HG03565 (cell line): Measurements from ENCODE around the gene CNIH3.

ENCODE experiments used
- ATAC-seq: cut with Tn5 transposase; IDR thresholded peaks from one replicate; pipeline ENCODE4 v1.9.1; 2021; ENCODE audit warnings: mild to moderate bottlenecking, moderate library complexity; ENCODE audit not compliant: unreplicated experiment

CNIH3 gene

DNA sequence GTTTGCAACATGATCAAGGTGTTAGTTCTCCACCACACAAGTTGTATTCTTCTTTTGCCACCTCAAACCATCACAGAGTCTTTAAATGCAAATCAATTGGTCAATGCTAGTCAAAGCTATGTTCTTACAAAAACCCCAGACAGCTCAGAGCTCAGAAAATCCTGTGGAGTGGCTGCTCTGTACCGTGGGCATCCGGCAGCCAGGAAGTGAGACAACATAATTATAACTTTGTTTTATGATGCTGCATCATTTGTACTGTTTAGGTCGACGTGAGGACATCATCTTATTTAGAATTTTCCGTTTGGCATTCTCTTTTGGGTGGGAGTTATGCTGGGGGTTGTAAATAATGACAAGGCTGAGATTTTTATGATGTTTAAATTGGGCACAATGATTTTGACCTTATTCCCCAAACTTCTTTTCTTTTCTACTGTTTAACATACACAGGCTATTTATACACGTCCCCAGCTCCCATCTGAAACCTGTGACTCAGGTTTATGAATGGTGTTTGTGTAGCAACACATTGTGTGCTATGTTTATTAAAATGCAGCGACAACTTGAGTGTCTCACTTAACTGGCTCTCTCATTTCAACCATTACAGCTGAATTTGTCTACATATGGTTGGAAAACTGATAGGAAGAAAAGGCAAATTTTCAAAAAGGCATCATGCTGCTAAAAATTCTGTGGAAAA lies 124.0 kb downstream of the CNIH3 start:
- ATAC-seq: peak; percentile 76

DNA sequence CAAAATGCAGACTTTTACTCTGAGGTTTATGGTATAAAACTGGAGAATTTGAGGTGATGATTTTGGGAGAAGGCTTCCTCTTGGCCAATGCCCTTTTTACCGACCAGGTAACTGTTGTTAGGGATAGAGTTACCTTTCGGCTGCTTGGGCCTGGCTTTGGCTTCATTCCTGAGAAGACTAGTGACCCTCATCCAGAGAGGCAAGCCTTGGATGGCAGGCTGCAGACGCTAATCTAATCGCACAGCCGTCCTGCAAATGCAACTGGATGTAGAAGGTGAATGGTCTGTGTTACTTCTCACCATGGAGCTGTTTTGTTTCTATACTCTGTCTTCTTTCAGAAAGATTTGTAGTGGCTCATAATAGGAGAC lies 124.6 kb downstream of the CNIH3 start:
- ATAC-seq: no peak

DNA sequence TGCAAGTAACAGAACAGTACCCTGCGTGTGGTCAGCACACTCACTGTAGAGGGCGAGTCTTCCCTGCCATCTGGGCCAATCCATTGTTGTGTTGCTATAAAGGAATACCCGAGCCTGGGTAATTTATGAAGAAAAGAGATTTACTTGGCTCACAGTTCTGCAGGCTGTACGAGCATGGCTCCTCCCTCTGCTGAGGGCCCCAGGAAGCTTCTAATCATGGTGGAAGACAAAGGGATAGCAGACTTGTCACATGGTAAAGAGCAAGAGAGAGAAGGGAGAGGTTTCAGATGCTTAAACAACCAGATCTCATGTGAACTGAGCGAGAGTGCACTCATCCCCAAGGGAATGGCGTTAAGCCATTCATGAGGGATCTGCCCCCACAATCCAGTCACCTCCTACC lies 126.2 kb downstream of the CNIH3 start:
- no peak for ATAC-seq

GRCh38 chr1:224743608-224744164 lies 127.6 kb downstream of the CNIH3 start:
- ATAC-seq: no peak

DNA sequence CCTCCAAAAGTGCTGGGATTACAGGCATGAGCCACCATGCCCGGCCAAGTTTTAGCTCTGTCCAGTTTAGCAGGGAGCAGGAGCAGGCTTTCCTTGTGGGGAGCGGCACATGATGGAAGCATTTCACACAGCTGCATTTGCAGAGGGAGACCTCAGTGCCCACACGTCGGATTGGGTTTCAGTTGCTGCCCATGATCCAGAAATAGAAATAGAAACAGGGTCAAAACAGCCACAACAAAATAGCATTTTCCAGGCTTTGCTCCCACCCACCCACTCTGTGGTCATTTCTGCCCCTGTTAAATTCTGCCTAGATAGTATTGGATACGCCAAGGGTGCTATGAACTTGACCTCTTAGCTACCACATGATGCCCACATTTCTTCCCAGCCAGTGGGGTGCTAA lies 128.4 kb downstream of the CNIH3 start:
- no peak for ATAC-seq

- ATAC-seq: no peak
Measured at GRCh38 chr1:224745394-224745793, 129.3 kb downstream of the CNIH3 start.

GRCh38 chr1:224745924-224746323 lies 129.8 kb downstream of the CNIH3 start:
- peak; percentile 45 for ATAC-seq

- peak; percentile 30 for ATAC-seq
Measured at GRCh38 chr1:224747578-224747977, 131.5 kb downstream of the CNIH3 start.

DNA sequence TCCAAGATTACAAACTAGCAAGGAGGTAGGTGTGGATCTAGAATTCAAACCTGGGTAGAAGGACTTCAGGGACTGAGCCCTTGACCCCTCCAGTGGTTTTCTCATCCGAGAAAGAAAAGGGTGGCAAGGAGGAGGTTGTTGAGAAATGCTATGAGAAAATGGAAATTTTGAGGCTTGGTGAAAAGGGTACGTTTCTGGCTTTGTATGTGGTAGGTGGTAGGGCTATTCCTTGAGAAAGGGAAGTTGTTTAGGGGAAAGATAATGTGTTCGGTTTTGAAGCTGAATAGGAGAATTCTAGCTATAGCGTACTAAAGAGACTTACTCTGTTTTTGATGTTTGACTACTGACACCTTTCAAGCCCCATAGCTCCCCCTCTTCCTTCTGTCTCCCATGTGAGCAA lies 133.8 kb downstream of the CNIH3 start:
- ATAC-seq: no peak

GRCh38 chr1:224751624-224752311 lies 135.7 kb downstream of the CNIH3 start:
- no peak for ATAC-seq

GRCh38 chr1:224753491-224753890 lies 137.4 kb downstream of the CNIH3 start:
- no peak for ATAC-seq

- ATAC-seq: no peak
Measured at GRCh38 chr1:224755586-224755985, 139.5 kb downstream of the CNIH3 start.

DNA sequence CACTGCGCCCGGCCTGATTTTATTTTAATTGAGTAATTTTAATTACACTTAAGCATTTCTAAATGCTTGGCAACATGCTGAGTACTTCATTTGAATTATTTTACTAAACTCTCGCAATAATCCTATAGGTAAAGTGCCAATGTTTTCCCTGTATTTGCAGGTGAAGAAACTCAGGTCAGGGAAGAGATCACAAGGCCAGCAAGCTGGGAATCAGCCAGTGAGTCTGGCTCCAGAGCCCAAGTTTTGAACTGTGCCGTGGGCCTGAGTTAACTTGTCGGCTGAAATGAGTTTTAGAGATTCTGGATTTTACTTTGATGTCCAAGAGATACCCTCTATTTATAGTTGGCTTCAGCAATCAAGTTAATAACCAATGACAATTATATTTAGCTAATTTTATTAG lies 141.4 kb downstream of the CNIH3 start:
- ATAC-seq: no peak

GRCh38 chr1:224759135-224759534 lies 143.0 kb downstream of the CNIH3 start:
- no peak for ATAC-seq

GRCh38 chr1:224759681-224760091 lies 143.6 kb downstream of the CNIH3 start:
- no peak for ATAC-seq

DNA sequence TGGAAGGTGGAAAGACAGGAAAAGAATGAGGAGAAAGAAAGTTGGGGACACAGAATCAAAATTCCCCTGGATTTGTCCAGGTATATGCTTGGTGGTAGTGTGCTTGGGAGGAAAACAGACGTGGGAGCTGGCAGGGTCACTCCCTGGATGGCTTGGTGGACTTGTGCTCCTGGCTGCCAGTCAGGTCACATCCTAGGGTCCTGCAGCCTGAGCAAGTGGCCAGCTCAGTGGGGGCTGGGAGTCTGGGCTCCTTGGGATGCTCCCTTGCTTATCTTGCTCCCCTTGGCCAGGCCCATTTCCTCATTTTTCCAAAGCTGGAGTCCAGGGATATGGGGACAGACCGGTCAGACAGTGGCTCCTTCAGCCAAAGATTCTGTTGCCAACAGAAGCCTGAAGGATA lies 144.0 kb downstream of the CNIH3 start:
- no peak for ATAC-seq

- ATAC-seq: no peak
Measured at GRCh38 chr1:224761245-224761644, 145.1 kb downstream of the CNIH3 start.

DNA sequence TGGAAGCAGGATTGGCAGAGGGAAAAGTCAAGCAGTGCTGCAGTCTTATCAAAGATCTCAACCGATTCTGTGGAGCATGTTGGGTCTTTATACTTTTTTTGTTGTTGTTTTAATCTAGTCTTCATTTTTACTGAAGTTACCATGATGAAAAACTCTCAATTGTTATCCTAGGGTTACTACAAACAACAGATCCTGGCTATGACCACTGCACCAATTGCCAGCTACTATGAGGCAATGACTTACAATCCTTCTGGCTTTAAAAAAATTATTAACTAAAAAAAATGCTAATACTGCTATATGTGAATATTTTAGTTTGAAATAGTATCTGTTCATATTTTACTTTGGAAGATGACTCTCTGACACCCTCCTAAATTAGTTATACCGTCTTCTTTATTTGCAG lies 145.9 kb downstream of the CNIH3 start:
- ATAC-seq: no peak

- no peak for ATAC-seq
Measured at GRCh38 chr1:224762701-224763100, 146.6 kb downstream of the CNIH3 start.

DNA sequence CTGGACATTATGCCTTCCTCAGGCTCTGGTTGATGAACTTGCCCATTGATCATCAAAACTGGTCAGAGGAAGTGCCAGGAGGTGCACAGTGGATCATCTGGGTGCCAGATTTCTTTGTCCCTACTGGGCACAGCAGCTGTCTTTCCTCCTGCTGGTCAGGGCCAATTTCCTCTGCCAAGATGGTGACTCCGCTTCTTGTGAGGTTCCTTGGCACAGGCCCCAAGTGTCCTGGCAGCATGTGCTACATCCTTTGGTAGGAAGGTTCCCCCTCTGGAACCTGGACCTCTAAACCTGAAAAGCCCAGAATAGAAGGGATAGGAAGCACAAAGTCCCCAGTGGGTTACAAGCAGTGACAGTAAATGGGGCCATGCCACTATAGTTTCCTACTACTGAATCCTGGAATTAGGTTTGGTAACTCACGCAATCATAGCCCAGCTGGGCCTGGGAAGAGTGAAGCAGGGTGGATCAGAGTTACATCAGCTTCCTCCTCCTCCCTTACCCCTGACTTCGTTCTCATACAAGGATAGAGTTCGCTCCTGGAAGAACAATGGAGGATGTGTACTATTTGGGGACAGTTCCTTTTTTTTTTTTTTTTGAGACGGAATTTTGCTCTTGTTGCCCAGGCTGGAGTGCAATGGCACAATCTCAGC lies 147.1 kb downstream of the CNIH3 start:
- ATAC-seq: no peak

DNA sequence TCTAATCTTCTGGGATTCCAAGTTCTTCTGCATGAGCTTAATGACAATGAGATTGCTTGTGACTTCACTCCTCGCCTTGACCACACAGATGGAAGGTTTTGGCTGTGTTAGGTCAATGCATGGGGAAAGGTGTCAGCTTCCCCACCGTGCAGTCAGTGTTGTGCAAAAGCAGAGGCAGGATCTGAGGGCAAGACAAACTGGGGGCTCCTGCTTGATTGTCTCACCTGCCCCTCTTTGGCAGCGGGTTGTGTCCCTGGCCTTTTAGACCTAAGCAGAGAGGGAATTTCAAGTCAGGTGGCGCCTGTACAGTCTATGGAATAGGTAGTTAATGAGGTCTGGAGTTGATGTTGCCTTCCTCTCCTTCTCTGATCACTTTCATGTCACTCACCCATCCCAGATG lies 150.1 kb downstream of the CNIH3 start:
- no peak for ATAC-seq

- no peak for ATAC-seq
Measured at GRCh38 chr1:224767031-224767430, 150.9 kb downstream of the CNIH3 start.
